Fibroblast of skin of back (primary cell): ENCODE measurements around the gene FGD5.
"Not testable (repeated sequence)": the region's sequence is repeated elsewhere in the genome, so short reads cannot be mapped to it uniquely, and the experiment has no call there.

ENCODE experiments used
- DNase-seq: peaks from one replicate; pipeline ENCODE4 v3.0.0-alpha.2; 2013

The FGD5 gene

DNA sequence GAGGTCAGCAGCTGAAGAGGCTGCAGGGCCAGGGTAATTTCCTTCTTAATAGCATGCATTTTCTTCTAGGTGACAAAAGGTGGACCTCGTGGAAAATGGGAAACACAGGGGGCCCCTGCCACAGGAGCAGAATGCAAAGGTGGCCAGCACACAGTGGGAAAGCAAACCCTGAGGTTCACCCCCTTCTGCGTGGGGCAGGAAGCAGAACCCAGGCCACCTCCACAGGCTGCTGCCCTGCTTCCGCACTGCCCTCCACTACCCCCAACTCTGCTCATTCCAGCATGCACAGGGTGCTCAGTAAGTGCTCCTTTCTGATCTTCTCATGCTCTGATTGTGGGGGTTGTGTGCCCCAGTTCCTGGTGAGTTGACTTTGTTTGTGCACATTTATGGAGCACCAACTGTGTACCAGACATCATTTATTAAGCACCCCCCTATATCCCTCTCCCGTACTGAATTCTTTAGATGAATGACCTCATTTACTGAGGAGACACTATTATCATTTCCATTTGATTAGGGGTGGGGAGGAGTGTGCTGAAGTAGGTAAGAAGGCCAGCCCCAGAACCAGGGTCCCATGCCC lies 12.7 kb upstream of the FGD5 start:
- no peak for DNase-seq

GRCh38 chr3:14806641-14807263 lies 12.0 kb upstream of the FGD5 start:
- peak; percentile 24 for DNase-seq

GRCh38 chr3:14808025-14808424 lies 10.7 kb upstream of the FGD5 start:
- no peak for DNase-seq

DNA sequence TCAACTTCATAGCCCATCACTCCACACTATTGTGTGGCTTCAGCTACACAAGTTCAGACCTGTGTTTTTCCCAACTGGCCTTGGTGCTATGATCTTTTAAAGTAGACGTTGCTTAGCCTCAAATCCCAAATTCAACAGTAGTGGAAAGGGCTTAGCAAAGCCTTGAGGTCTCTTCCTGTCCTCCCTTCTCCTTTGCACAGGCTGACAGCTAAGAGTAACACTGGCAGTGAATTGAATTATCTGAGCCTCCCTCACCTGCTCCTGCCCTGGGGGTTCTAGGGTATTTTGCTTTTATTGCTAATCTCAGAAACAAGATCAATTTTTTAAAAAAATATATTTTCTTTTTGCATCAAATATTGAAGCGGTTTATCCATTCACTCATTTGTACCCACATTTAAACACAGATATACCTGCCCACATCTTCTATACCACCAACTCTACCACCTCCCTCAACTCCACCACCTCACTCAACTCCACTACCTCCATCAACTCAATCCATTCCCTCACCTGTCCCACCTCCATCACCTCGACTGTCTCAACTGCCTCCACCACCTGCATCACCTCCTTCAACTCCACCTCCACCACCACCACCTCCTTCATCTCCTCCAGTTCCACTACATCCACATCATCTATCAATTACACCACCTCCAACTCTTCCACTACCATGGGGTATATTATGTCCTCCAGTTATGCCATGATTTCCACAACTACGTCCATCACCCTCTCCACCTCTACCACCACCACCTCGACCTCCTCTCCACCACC lies 10.1 kb upstream of the FGD5 start:
- no peak for DNase-seq

GRCh38 chr3:14809611-14810010 lies 9.2 kb upstream of the FGD5 start:
- DNase-seq: not testable (repeated sequence)

DNA sequence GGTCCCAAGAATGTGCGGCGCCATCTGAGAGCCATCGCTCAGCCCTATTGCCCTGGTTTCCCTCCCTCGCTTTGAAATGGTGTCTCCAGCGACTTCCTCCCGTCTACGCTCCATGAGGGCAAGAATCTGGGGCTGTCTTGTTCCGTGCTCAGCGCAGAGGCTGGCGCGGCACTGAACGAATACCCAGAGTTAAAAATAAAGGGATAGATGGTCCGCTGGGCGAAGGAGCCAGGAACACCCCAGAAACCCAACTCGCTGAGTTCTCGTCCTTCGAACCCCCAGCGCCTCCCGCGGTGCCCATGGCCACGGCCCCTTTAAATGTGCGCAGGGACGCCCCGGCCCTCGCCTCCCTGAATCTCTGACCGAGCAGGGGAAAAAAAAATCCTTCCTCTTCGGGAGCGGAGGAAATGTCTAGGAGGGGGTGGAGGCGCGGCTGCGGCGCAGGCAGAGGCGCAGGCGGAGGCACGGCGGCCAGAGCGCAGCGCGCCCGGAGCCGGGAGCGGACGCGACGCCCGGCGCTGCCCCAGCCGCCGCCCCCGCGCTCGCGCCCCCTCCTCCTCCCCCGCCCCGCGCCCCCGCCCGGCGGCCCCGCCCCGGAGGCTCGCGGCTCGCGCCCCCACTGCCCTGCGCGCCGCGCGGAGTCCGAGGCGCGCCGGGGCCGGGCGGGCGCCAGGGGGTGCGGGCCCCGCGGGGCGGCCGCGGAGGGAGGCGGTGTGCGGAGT lies 8.5 kb upstream of the FGD5 start:
- peak; percentile 9 for DNase-seq

DNA sequence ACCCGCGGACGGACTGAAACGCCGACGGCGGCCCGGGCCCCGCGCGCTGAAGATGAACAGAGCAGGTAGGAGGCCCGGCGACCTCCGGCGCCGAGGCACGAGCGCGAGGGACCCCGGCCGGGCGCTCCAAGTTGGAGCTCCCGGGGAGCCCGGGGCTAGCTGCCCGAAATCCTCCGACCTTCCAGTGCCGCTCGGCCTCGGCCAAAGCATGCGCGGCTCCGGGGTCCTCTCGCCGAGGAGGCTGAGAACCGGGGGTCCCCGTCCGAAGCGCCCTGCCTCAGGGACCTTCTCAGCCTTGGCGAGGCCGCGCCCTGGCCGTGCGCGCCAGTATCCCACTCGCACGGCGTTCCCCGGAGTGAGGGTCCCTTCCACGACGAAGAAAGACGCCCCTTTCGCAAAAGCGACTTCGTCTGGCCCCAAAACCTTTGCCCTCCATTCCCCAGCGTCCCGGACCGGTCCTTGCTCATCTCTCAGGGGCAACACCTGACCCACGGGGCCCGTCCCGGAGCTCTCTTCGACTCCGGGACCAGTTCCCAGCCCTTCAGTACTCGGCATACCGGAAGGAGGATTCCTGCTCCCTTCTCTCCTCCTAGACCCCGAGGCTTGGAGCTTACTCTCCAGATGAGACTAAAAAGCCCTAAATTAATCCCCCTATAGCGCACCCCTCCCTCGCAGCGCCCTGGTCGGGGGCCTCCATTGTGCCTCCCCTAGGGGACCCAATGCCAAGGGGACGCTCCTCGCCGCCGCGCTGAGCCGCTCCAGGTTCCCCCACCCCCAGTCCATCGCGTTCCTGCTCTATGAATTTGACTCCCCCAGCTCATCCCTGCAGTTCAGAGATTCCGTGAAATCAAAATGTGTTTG lies 7.7 kb upstream of the FGD5 start:
- DNase-seq: no peak

DNA sequence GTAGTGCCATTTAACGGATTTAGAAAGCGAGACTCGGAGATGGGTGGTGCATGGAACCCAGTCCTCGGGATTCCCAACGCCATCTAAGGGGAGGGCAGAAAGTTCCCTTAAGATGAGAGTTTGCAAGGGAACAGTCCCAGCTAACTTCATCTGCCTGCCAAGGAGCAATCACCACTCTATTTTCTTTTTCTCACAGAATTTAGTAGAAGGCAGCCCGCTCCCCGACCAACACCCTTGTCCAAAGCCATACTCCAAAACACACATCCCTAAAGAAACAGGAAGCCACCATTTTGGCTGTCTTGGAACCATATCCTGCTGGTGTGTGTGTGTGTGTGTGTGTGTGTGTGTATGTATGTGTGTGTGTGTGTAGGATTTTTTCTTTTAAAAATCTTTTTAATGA lies 7.1 kb upstream of the FGD5 start:
- DNase-seq: no peak

DNA sequence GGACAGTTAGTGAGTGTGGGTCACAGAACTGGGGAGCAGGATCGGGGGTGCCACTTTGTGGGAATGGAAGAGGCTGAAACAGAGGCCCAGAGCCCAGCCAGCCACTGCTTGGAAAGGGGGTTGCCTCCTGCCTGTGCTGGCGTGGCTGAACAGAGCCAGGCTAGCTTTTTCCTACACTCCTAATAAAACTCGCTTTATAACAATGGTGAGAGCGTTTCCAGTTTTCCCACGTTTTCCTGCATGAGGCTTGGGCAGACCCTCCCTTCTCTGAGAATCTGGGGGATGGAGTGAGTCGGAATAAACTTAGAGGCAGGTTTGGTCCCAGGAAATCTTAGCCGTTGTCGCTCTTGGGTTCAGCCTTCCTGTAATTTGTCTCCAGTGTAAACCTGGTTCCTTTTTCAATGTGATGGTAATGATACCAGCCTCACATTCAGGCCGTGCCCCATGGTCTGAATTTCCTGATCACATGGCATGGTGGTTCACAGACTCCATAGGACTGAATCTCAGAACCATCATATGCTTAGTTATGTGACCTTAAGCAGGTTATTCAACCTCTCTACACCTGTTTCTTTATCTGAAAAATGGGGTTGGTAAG lies 6.5 kb upstream of the FGD5 start:
- no peak for DNase-seq

GRCh38 chr3:14814411-14814871 lies 4.3 kb upstream of the FGD5 start:
- no peak for DNase-seq

DNA sequence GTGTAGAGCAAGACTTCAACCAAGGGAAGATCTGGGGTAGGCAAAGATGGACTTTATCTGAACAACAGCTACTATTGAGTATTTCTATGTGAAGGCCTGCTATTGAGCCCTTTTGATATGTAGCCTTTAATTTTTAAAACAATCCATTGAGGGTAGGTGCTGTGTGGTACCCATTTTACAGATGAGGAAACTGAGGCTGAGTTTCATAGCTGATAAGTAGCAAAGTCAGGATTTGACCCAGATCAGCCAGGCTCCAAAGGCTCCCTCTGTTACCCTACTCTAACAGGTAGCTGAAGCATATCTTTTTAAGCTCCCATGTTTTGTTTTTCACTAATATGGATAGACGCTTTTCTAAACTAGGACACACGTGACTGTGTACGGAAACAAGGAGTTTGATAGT lies 2.4 kb upstream of the FGD5 start:
- no peak for DNase-seq

GRCh38 chr3:14819671-14820070 lies 909 bp downstream of the FGD5 start:
- no peak for DNase-seq

GRCh38 chr3:14820156-14820555 lies 1.4 kb downstream of the FGD5 start:
- DNase-seq: no peak

- DNase-seq: no peak
Measured at GRCh38 chr3:14821151-14821550, 2.4 kb downstream of the FGD5 start.

DNA sequence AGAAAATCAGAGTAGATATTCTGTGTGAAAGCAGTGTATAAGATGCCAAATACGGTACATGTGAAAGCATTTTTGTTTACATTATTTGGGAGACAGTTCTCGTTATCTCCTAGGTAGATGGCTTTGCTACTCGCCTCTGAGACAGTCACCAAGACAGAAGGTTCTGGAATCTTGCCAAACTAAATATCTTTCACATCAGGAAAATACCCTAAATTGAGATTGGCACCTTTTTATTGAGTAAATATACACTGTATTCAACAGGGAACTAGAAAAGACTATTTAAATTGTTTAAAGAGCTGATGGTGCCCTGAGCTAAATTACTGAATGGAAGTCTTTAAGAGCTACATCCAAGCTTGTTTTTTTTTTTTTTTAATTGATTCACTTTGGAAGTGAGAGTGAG lies 3.4 kb downstream of the FGD5 start:
- no peak for DNase-seq

DNA sequence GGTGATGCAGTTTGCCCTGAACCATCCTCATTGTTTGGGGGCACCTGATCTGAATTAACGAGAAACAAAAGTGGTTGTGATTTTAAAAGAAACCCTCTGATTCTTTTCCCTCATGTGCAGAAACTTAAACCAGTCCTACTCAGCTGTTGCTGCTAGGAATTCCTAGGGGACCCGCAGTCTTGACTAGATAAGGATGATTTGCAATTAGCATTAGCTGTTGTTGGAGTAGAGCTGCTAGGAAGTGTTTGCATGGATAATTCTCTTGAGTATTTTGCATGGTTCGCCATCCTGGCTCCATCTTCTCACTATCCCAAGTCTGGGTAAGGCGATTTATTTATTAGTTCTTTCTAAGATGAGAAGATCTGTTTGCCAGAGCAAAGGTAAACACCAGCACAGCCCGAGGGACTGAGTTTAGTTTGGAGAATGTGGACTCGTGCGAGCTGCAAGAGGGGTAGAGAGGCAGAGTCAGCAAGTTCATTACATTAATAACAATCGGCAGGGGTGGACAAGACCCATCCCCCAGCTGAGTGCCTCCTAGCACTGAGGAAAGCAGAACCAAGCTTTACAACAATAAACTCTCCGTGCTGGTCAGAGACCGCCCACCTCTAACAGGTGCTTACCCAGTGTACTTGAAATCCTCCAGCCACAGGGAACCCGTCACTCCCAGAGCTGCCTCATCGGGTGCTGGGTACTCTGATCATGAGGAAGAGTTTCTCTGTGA lies 4.1 kb downstream of the FGD5 start:
- no peak for DNase-seq

- DNase-seq: no peak
Measured at GRCh38 chr3:14823393-14823792, 4.6 kb downstream of the FGD5 start.

- no peak for DNase-seq
Measured at GRCh38 chr3:14823910-14824629, 5.3 kb downstream of the FGD5 start.

GRCh38 chr3:14824646-14825045 lies 5.9 kb downstream of the FGD5 start:
- DNase-seq: no peak

- DNase-seq: no peak
Measured at GRCh38 chr3:14826069-14826468, 7.3 kb downstream of the FGD5 start.

DNA sequence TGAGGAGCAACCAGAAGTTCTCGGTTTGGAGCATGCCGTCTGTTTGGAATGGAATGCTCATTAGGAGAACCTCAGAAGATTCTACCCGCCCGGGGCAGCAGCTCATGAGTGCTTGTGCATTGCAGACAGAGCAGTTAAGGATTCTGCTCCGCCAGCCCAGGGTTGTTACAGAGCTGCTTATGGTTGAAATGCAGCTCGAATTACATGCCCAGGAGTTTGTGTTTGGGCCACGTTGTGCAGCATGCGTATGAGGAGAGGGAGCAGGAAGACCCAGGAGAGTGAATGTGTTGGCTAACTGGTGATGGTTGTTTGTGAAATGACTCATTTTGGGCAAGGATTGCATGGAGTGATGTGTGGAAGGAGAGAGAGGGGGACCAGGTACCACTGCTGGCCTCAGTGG lies 9.0 kb downstream of the FGD5 start:
- DNase-seq: no peak
